Ureter (tissue), 1 donor: ENCODE data around the gene SETD1A. TPM values are rescaled to one million over a fixed set of nuclear protein-coding genes. Genes with fewer than 3 reads are reported as not detected.
A peak's percentile ranks its signal among the peaks of the same experiment; 100 is the strongest.

Experiments
- DNase-seq: peaks from one replicate; pipeline ENCODE4 v3.0.0-alpha.2; 2020; ENCODE audit warnings: low spot score
- total RNA-seq: library from RNA; stranded (reverse); gene quantifications from one replicate; pipeline ENCODE4 v1.2.4, GENCODE V29; 2023
- donor health status: DM: yes; HTN: yes; CAD: no.

The SETD1A gene
- total RNA-seq, 1 donor from 2014 or later = 19.6 TPM

GRCh38 chr16:31020536-31020935, 63.0 kb downstream of the SETD1A start:
- no peak for DNase-seq

- DNase-seq = no peak
Observed at GRCh38 chr16:31022544-31023251, 65.1 kb downstream of the SETD1A start.

GRCh38 chr16:31023252-31023602, 65.7 kb downstream of the SETD1A start:
- DNase-seq = no peak

- no peak for DNase-seq
Observed at GRCh38 chr16:31023627-31024226, 66.2 kb downstream of the SETD1A start.

GRCh38 chr16:31025339-31025738, 67.8 kb downstream of the SETD1A start:
- DNase-seq = no peak

- DNase-seq = no peak
Observed at GRCh38 chr16:31029272-31029671, 71.7 kb downstream of the SETD1A start.

GRCh38 chr16:31031276-31031675, 73.7 kb downstream of the SETD1A start:
- no peak for DNase-seq

GRCh38 chr16:31032736-31033708, 75.5 kb downstream of the SETD1A start, which contains the start of gene STX4:
Gene STX4 (plus strand): TSS chr16:31033558. CDS start chr16:31033806, 248 bp downstream.
- peak; percentile 98 for DNase-seq

- DNase-seq = peak; percentile 93
Observed at GRCh38 chr16:31033709-31034492, 76.3 kb downstream of the SETD1A start.

Other genes with a start within 250 kb of the SETD1A start
- gene PHKG2, start 209.3 kb upstream of the SETD1A start, total RNA-seq = 35.9 TPM
- gene CFAP119, start 195.7 kb upstream of the SETD1A start, total RNA-seq = 8.7 TPM
- gene RNF40, start 195.4 kb upstream of the SETD1A start, total RNA-seq = 133 TPM
- 21.6 TPM for gene ZNF629, start 170.5 kb upstream of the SETD1A start, total RNA-seq
- gene BCL7C, start 63.7 kb upstream of the SETD1A start, total RNA-seq = 35.9 TPM
- gene CTF1, start 61.1 kb upstream of the SETD1A start, total RNA-seq = 8.2 TPM
- gene FBXL19, start 34.2 kb upstream of the SETD1A start, total RNA-seq = 25.7 TPM
- gene ORAI3, start 8.7 kb upstream of the SETD1A start, total RNA-seq = 25.9 TPM
- 14.8 TPM for gene HSD3B7, start 27.5 kb downstream of the SETD1A start, total RNA-seq
- 1.6 TPM for gene STX1B, start 52.9 kb downstream of the SETD1A start, total RNA-seq
- 55.0 TPM for gene STX4, start 75.8 kb downstream of the SETD1A start, total RNA-seq
- gene ZNF668, start 116.5 kb downstream of the SETD1A start, total RNA-seq = 12.8 TPM
- 18.3 TPM for gene ZNF646, start 116.7 kb downstream of the SETD1A start, total RNA-seq
- 1.2 TPM for gene PRSS53, start 131.2 kb downstream of the SETD1A start, total RNA-seq
- gene VKORC1, start 137.0 kb downstream of the SETD1A start, total RNA-seq = 42.1 TPM
- gene BCKDK, start 150.6 kb downstream of the SETD1A start, total RNA-seq = 29.8 TPM
- 77.9 TPM for gene KAT8, start 159.9 kb downstream of the SETD1A start, total RNA-seq
- gene PRSS8, start 178.0 kb downstream of the SETD1A start, total RNA-seq = 17.0 TPM
- 1.1 TPM for gene PRSS36, start 192.3 kb downstream of the SETD1A start, total RNA-seq
- 390 TPM for gene FUS, start 222.4 kb downstream of the SETD1A start, total RNA-seq
- 39.6 TPM for gene PYCARD, start 245.0 kb downstream of the SETD1A start, total RNA-seq